Activated CD8-positive, alpha-beta memory T cell treated with anti-CD3 and anti-CD28 coated beads, Interleukin-2, amount 50 U/mL, for 24 hours (primary cell): Measurements from ENCODE around the gene TRAF3IP1.
"Not testable (repeated sequence)": the region's sequence is repeated elsewhere in the genome, so short reads cannot be mapped to it uniquely, and the experiment has no call there.

Experiments
- DNase-seq: peaks from one replicate; pipeline ENCODE4 v3.0.0-alpha.2; 2020; ENCODE audit errors: extremely low read depth

TRAF3IP1 gene

DNA sequence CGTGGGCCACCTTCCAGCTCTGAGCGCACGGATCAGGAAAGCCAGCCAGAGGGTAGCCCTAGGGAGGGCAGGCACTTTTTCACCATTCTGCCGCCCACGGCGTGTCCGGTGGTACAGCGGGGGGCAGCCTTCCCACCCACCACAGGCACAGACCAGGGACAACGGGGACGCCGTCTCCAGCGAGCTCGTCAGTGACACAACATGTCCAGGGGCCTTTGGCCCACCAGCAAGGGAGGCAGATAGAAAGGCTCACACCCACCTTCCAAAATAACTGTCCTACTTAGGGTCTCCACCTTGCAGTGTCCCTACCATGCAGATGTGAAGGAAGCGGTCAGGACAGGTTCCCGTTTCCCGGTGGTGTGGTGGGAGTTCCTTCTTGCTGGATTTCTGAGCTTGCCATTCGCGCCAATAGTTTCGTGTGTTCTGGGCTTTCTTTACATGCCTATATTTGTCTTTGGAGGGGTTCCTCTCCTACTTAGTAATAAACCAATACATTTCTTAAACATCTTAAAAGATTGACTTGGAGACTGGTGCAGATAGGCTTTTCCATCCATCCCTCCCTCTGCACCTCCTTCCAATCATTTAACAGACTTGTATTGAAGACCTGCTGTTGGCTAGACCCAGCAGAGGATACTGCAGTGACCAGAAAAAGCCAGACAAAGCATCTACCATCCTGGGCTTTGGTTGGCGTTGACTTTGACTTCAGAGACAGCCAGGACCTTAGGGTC lies 107.3 kb downstream of the TRAF3IP1 start:
- no peak for DNase-seq

DNA sequence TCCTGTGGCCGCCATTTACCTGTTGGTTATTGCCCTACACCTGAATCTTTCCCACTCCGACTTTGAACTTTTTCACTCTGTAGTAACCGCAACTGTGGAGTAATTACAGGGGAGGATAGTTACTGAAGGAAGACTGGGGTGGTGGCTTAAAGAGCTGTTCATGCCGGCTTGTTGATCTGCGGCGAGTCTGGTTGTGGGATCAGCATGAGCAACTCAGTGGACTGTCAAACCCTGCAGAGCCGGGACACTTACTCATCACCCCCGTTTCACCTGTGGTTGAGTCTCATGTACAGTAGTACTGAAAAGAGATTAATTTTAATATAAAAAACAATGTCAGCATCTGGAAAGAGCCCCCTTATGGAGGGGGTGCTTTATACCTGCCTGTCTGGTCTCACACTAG lies 108.5 kb downstream of the TRAF3IP1 start:
- DNase-seq, result no peak

DNA sequence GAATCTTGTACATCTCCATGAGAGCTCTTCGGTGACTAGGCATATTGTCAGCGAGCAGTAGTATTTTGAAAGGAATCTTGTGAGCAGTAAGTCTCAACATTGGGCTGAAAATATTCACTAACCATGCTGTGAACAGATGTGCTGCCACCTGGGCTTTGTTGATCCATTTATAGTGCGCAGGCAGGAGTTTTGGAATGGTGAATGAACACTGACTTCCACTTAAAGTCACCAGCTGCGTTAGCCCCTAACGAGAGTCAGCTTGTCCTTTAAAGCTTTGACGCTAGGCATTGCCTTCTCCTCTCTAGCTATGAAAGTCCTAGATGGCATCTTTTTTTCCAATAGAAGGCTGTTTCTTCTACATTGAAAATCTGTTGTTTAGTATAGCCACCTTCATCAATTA lies 110.5 kb downstream of the TRAF3IP1 start:
- no peak for DNase-seq

- DNase-seq, result no peak
These were observed 111.1 kb downstream of the TRAF3IP1 start for GRCh38 chr2:238431456-238431855.

- no peak for DNase-seq
These were observed 113.1 kb downstream of the TRAF3IP1 start for GRCh38 chr2:238433300-238433915.

DNA sequence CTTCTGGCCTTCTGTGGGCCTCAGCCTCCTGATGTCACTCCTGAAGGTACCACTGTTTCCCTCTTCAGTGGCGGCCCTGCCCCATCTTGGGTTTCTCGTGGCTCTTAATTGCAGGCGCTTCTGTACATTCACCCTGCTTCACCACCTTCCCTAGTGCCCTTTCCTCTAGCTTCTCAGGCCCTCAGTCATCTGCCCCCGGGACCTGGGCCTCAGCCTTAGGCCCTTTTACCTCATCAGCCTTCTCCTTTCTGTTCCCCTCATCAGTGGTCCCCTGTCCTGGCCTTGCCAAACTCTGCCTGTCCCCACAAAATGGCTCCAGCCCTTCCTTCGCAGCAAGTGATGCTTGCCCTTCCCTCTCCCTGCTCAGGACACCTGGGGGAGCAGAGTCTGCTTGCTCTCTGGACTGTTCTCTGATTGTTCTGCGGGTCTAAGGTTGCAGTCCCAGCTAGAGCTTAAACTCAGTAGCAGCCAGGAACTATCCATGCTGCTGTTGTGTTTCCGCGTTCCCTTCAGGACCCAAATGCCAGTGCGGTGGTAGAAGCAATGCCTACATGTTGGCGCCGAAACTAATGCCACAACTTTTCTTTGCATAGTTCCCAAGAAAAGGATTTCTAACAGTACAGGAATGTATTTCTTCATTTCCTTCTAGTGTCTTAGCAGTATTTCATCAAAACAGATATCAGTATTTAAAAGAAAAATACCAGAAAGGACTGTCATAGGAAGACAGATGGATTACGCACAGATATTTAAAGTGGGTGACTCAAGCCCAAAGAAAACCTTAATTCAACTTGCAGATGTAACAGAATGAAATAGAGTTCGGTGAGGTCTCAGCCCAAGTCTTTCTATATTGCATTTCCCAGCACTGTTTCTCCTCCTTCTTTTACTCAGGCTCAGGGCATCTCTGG lies 113.9 kb downstream of the TRAF3IP1 start:
- no peak for DNase-seq

- DNase-seq, result no peak
These were observed 114.8 kb downstream of the TRAF3IP1 start for GRCh38 chr2:238434846-238435751.

DNA sequence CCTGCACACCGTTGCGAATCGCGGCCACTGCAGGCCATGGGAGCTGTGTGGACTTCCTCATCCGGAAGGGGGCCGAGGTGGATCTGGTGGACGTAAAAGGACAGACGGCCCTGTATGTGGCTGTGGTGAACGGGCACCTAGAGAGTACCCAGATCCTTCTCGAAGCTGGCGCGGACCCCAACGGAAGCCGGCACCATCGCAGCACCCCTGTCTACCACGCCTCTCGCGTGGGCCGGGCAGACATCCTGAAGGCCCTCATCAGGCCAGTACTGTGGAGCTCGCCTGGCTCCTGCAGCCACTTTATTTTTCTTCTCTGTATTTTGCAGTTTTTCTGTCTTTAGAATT lies 115.4 kb downstream of the TRAF3IP1 start:
- DNase-seq, result no peak

DNA sequence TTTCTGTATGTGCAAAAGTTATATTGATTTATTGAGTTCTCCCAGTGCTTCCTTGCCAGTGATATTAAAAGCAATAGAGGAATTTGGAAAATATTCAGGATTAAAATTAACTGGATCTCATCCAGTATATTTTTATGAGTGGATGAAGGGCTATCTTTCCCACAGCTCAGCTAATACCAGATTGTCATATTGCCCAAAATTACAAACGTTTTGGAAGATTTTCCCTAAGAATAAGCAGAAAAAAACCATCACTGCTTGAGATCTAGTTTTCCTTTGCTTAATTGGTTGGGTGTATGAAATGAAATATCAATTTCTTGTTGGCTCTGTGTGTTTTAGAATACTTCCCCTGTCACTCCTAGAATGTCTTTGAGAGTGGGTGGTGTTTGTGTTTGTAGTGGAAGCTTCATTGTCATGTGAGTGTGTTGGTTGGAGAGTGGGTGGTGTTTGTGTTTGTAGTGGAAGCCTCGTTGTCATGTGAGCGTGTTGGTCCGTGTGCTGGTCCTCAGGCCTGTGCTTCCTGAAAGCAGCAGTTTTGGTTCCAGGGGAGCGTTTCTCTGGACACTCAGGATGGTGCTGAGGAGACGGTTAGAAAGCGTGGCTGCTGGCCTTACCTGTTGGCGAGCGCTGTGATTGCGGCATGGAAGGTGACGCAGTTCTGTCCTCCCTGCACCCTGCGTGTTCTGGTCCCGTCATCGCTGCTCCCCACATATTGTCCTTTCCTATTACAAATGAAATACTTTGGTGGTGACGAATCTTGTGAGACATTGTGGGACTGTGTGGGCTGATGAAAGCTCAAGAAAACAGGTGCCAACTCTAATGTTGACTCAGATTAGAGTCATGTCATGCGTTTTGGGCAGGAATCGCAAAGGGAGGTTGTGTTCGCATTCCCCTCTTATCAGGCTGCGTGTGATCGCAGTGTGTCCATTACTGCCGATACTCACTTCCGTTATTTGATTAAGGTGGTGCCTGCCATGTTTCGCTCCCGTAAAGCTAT lies 118.8 kb downstream of the TRAF3IP1 start:
- peak; percentile 40 for DNase-seq

- no peak for DNase-seq
These were observed 119.6 kb downstream of the TRAF3IP1 start for GRCh38 chr2:238439917-238440316.

- no peak for DNase-seq
These were observed 120.0 kb downstream of the TRAF3IP1 start for GRCh38 chr2:238440331-238440730.

DNA sequence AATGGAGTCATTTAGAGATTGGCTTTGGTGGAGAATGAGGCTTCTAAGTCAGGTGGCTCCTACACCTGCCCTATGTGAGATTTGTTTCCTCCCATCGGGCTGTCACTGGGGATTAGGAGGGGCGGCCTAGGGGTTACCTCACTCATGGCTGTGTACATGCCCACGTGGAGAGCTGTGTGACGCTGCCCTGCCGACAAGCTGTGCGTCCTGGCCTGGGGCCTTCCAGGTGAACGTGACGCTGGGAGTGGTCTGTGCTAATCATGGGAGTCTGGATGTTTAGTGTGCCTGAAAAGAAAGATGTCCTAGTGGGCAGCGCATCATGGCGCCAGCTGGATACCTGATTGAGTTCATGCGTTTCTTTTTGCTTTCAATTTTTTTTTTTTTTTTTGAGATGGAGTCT lies 120.4 kb downstream of the TRAF3IP1 start:
- DNase-seq, result no peak

DNA sequence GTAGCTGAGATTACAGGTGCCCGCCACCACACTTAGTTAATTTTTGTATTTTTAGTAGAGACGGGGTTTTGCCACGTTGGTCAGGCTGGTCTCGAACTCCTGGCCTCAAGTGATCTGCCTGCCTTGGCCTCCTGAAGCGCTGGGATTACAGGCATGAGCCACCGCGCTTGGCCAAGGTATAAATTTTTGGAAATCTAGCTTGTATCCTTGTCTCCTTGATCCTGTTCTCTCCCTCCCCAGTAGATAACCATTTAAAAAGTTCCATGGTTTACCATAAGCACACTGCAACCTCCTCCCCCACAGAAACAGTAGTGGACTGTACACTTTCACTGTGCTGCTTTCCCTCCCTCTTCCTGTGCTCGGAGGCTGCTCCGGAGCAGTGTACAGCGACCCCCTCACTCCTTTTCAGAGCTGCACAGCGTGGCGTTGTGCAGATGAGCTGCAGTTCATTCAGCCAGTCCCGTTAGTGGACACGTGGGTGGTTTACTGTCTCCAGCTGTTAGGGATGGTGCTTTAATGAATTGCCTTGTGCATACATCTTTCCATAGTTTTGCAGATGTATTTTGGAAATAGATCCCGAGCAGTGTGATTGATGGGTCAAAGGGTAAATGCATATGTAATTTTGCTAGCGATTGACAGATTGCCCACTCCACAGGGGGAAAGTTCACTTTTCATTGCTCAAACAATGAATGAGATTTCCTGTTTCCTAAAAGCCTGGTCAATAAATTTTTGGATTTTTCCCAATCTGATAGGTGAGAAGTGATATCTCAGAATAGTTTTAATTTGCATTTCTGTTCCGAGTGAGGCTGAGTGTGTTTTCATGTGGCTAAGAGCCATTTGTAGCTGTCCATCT lies 121.2 kb downstream of the TRAF3IP1 start:
- DNase-seq, result no peak

- DNase-seq, result not testable (repeated sequence)
These were observed 121.9 kb downstream of the TRAF3IP1 start for GRCh38 chr2:238442257-238442656.

- DNase-seq, result no peak
These were observed 123.9 kb downstream of the TRAF3IP1 start for GRCh38 chr2:238444242-238444641.

DNA sequence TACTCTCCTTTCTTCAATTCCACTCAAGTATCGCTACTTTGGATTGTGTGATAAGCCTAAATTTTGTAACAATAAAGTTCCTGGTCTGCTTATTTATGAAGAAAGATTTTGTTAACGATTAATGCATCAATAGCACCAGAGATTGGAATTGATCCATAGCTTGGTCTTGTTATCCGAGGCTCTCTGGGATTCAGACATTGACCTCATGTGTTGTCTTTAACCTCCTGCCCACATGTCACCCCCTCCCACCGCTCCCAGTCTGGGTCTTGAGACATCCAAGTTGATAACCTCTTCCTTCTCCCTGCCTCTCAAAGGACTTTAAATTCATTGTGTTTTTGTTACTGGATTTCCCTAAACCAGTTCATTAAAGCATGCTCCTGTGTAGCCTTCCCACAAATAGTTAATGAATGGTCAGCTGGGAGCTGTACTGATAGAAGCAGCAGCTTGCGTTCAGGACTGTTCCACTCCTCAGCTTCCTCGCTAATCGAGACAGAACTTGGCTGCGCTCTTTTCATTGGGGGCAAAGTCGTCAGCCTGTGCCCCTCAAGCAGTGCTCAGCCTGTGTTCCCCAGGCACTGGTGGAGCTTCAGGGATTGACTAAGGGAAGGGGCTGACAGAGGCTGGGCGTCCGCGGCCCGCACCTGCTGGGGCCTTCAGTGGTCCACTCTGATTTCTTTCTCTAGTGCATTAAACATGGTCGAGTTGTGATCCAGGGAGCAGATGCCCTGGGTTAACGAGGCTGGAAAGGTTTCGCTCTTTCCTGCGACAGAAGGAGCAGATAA lies 125.3 kb downstream of the TRAF3IP1 start:
- DNase-seq, result no peak

DNA sequence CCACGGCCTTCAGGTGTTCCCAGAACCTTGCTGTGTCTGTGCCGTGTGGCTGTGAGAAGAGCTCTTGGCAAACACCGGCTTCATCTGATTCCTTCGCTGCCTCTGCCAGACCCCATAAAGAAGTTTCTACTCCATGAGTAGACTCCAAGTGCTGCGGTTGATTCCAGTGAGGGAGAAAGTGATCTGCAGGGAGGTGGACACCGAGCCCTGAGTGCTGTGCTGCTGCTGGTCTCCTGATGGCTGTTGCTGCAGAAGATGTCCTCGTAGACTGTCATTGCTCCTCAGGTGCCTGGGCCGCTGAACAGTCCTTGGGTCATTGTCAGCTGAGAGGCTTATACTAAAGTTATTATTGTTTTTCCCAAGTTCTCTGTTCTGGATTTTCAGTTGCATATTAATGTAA lies 126.1 kb downstream of the TRAF3IP1 start:
- DNase-seq, result no peak
